H9 (cell line): ENCODE measurements around the gene GFRA1. TPM values are rescaled to one million over a fixed set of nuclear protein-coding genes. Genes with fewer than 3 reads are reported as not detected.

ENCODE experiments used
- DNase-seq: peaks from one replicate; pipeline ENCODE4 v3.0.0-alpha.2; 2017
- H2AFZ ChIP-seq: one replicate; pipeline ENCODE4 v1.6.1; 2013; ENCODE audit warnings: mild to moderate bottlenecking, low read length, control low read depth, moderate library complexity
- H2AK5ac ChIP-seq: 2 replicates; pipeline ENCODE4 v1.6.1; 2013; ENCODE audit warnings: low read length, control low read depth, mixed read lengths; ENCODE audit not compliant: insufficient read length
- H2BK120ac ChIP-seq: one replicate; pipeline ENCODE4 v1.6.1; 2013; ENCODE audit warnings: low read depth, mild to moderate bottlenecking, low read length, control low read depth, inconsistent platforms; ENCODE audit not compliant: poor library complexity, severe bottlenecking
- H2BK12ac ChIP-seq: 2 replicates; pipeline ENCODE4 v1.6.1; 2013; ENCODE audit warnings: low read length, control low read depth, mixed read lengths, low read depth; ENCODE audit not compliant: insufficient read length
- H2BK15ac ChIP-seq: 2 replicates; pipeline ENCODE4 v1.6.1; 2013; ENCODE audit warnings: low read depth, low read length, control low read depth
- H2BK20ac ChIP-seq: one replicate; pipeline ENCODE4 v1.6.1; 2013; ENCODE audit warnings: low read depth, mild to moderate bottlenecking, low read length, control low read depth, inconsistent platforms; ENCODE audit not compliant: poor library complexity, severe bottlenecking
- H2BK5ac ChIP-seq: 2 replicates; pipeline ENCODE4 v1.6.1; 2013; ENCODE audit warnings: low read length, control low read depth, mixed read lengths; ENCODE audit not compliant: insufficient read length
- H3K14ac ChIP-seq: 2 replicates; pipeline ENCODE4 v1.6.1; 2013; ENCODE audit warnings: low read length, control low read depth; ENCODE audit not compliant: insufficient read depth
- H3K18ac ChIP-seq: 2 replicates; pipeline ENCODE4 v1.6.1; 2013; ENCODE audit warnings: low read depth, mild to moderate bottlenecking, mixed read lengths, low read length, control low read depth; ENCODE audit not compliant: insufficient read length
- H3K23ac ChIP-seq: 2 replicates; pipeline ENCODE4 v1.6.1; 2013; ENCODE audit warnings: low read length, control low read depth, mixed read lengths, low read depth; ENCODE audit not compliant: insufficient read length
- H3K23me2 ChIP-seq: 2 replicates; pipeline ENCODE4 v1.6.1; 2013; ENCODE audit warnings: low read depth, mild to moderate bottlenecking, mixed read lengths, low read length, control low read depth; ENCODE audit not compliant: insufficient read length, poor library complexity, severe bottlenecking
- H3K27ac ChIP-seq: 2 replicates; pipeline ENCODE4 v1.5.1; 2013; ENCODE audit warnings: low read length, control low read depth, mixed read lengths, low read depth; ENCODE audit not compliant: insufficient read length
- H3K27me3 ChIP-seq: 2 replicates; pipeline ENCODE4 v1.6.1; 2013; ENCODE audit warnings: low read length, control low read depth, inconsistent platforms; ENCODE audit not compliant: insufficient read depth
- H3K4ac ChIP-seq: 2 replicates; pipeline ENCODE4 v1.6.1; 2013; ENCODE audit warnings: low read depth, mild to moderate bottlenecking, control low read depth, inconsistent platforms, low read length, moderate library complexity
- H3K4me1 ChIP-seq: 2 replicates; pipeline ENCODE4 v1.6.1; 2013; ENCODE audit warnings: low read length, control low read depth, inconsistent platforms; ENCODE audit not compliant: insufficient read depth
- H3K4me2 ChIP-seq: 2 replicates; pipeline ENCODE4 v1.6.1; 2013; ENCODE audit warnings: low read length, control low read depth, mixed read lengths; ENCODE audit not compliant: insufficient read length, insufficient read depth
- H3K56ac ChIP-seq: 2 replicates; pipeline ENCODE4 v1.6.1; 2013; ENCODE audit warnings: low read depth, mild to moderate bottlenecking, mixed read lengths, low read length, control low read depth; ENCODE audit not compliant: insufficient read length
- H3K79me1 ChIP-seq: 2 replicates; pipeline ENCODE4 v1.6.1; 2013; ENCODE audit warnings: low read depth, mild to moderate bottlenecking, moderate library complexity, low read length, control low read depth, inconsistent platforms; ENCODE audit not compliant: insufficient read depth, poor library complexity, severe bottlenecking
- H3K79me2 ChIP-seq: 2 replicates; pipeline ENCODE4 v1.6.1; 2013; ENCODE audit warnings: low read length, control low read depth, inconsistent platforms; ENCODE audit not compliant: insufficient read depth
- H3K9ac ChIP-seq: 2 replicates; pipeline ENCODE4 v1.6.1; 2013; ENCODE audit warnings: low read length, control low read depth, mixed read lengths; ENCODE audit not compliant: insufficient read length; ENCODE audit errors: extremely low read depth
- H3K9me3 ChIP-seq: one replicate; pipeline ENCODE4 v1.6.1; 2013; ENCODE audit warnings: low read depth, low read length, inconsistent platforms; ENCODE audit not compliant: control insufficient read depth
- H3T11ph ChIP-seq: one replicate; pipeline ENCODE4 v1.6.1; 2013; ENCODE audit warnings: mild to moderate bottlenecking, low read length, control low read depth, inconsistent platforms
- H4K20me1 ChIP-seq: one replicate; pipeline ENCODE4 v1.6.1; 2013; ENCODE audit not compliant: control insufficient read depth, insufficient read length, insufficient read depth
- H4K5ac ChIP-seq: 2 replicates; pipeline ENCODE4 v1.6.1; 2013; ENCODE audit warnings: low read depth, mild to moderate bottlenecking, mixed read lengths, low read length, control low read depth; ENCODE audit not compliant: insufficient read length
- H4K8ac ChIP-seq: replicated peaks from 2 replicates; pipeline ENCODE4 v1.6.1; 2013; ENCODE audit warnings: low read length, control low read depth, mixed read lengths, low read depth; ENCODE audit not compliant: insufficient read length
- H4K91ac ChIP-seq: 2 replicates; pipeline ENCODE4 v1.6.1; 2013; ENCODE audit warnings: low read depth, mild to moderate bottlenecking, moderate library complexity, mixed read lengths, low read length, control low read depth; ENCODE audit not compliant: insufficient read length
- H3K27ac Mint-ChIP-seq, 3 experiments: 2 replicates in 2 of 3; 3 replicates in 1 of 3; pipeline ENCODE4 v1.8.0; 2020 to 2021; ENCODE audit warnings: mixed read lengths in 3 of 3, mild to moderate bottlenecking in 1 of 3, moderate library complexity in 1 of 3
- H3K27me3 Mint-ChIP-seq: 2 replicates; pipeline ENCODE4 v1.8.0; 2021; ENCODE audit warnings: low read depth, mild to moderate bottlenecking, moderate library complexity, mixed read lengths
- H3K36me3 Mint-ChIP-seq, 3 experiments: 2 replicates in 2 of 3; 3 replicates in 1 of 3; pipeline ENCODE4 v1.8.0; 2020 to 2021; ENCODE audit warnings: low read depth in 3 of 3, mixed read lengths in 3 of 3; ENCODE audit not compliant: insufficient read depth in 1 of 3
- H3K4me1 Mint-ChIP-seq, 2 experiments: 2 replicates each; pipeline ENCODE4 v1.8.0; 2020; ENCODE audit warnings: mixed read lengths in 2 of 2
- H3K4me3 Mint-ChIP-seq, 2 experiments: 2 replicates in 1 of 2; 3 replicates in 1 of 2; pipeline ENCODE4 v1.8.0; 2020 to 2021; ENCODE audit warnings: mild to moderate bottlenecking in 2 of 2, mixed read lengths in 2 of 2, moderate library complexity in 1 of 2
- H3K9me3 Mint-ChIP-seq, 2 experiments: 2 replicates in 1 of 2; 3 replicates in 1 of 2; pipeline ENCODE4 v1.8.0; 2020; ENCODE audit warnings: mild to moderate bottlenecking in 2 of 2, mixed read lengths in 2 of 2, moderate library complexity in 1 of 2
- CTCF ChIP-seq: fragments of 200-600 bp; sonication (generic); conservative IDR thresholded peaks from 3 replicates; pipeline ENCODE4 v1.8.0; 2021; ENCODE audit warnings: antibody characterized with exemption, mild to moderate bottlenecking
- WGBS: extraction: QIAGEN DNeasy Blood & Tissue Kit; methylation state at CpG from one replicate; pipeline ENCODE4 v1.1.7; 2013; ENCODE audit warnings: missing lambda C conversion rate, low lambda C conversion rate, mixed read lengths; ENCODE audit not compliant: insufficient read length; ENCODE audit errors: extremely low coverage; 5-methylcytosine and 5-hydroxymethylcytosine counted together
- total RNA-seq: library from RNA; stranded (reverse); gene quantifications from 2 replicates; pipeline ENCODE4 v1.2.1, GENCODE V29; 2021

GFRA1 gene
- total RNA-seq, 1 experiment from 2014 or later: 0.24 TPM

- no peak overlapping the region for H3K56ac ChIP-seq
- no peak overlapping the region for H2BK5ac ChIP-seq
- H3K23ac ChIP-seq: no peak overlapping the region
- no peak overlapping the region for H3T11ph ChIP-seq
- H2BK20ac ChIP-seq: no peak overlapping the region
- H4K91ac ChIP-seq: no peak overlapping the region
- WGBS: no CpG with 5 or more reads among the region's 2 CpGs
- H3K79me1 ChIP-seq: no peaks in the 10 kb centered on the region
- H3K9me3 ChIP-seq: no peaks in the 10 kb centered on the region
- no peak overlapping the region for H2AFZ ChIP-seq
- no peaks in the 10 kb centered on the region for H4K20me1 ChIP-seq
- H3K27me3 ChIP-seq: no peaks in the 10 kb centered on the region
- H3K9ac ChIP-seq: no peak overlapping the region
- no peak overlapping the region for H2BK15ac ChIP-seq
- H2AK5ac ChIP-seq: no peak overlapping the region
- no peak overlapping the region for H4K5ac ChIP-seq
- no peak overlapping the region for H3K14ac ChIP-seq
- no peak overlapping the region for H3K4me3 Mint-ChIP-seq
- H3K36me3 Mint-ChIP-seq: no peaks in the 10 kb centered on the region
- no peaks in the 10 kb centered on the region for H3K9me3 Mint-ChIP-seq
- no peak overlapping the region for H3K27ac Mint-ChIP-seq
- no peak overlapping the region for H4K8ac ChIP-seq
- H3K4me1 ChIP-seq: no peaks in the 10 kb centered on the region
- H3K4me2 ChIP-seq: no peak overlapping the region
- H3K79me2 ChIP-seq: no peaks in the 10 kb centered on the region
- no peak for DNase-seq
- TF ChIP-seq CTCF: no peak
- H3K18ac ChIP-seq: no peak overlapping the region
- no peak overlapping the region for H2BK120ac ChIP-seq
- H3K4me1 Mint-ChIP-seq: no peaks in the 10 kb centered on the region; a peak in 2 of 4 replicates
- H3K27ac ChIP-seq: no peak overlapping the region
- no peaks in the 10 kb centered on the region; the same call in none of the 2 replicates for H3K27me3 Mint-ChIP-seq
- H3K23me2 ChIP-seq: no peaks in the 10 kb centered on the region
- no peak overlapping the region for H2BK12ac ChIP-seq
- H3K4ac ChIP-seq: no peak overlapping the region
These were observed 90.6 kb downstream of the GFRA1 start for GRCh38 chr10:116182426-116182825.
